ENCODE results near the gene TXNRD1.
A peak's percentile ranks its signal among the peaks of the same experiment; 100 is the strongest.

Gene TXNRD1

GRCh38 chr12:104190641-104191176 lies 24.9 kb upstream of the TXNRD1 start:
- in situ Hi-C loops (cut with MboI; ENCODE audit: low sequenced_read_pairs, unreplicated experiment): loop anchor here (25.0 kb wide), 1 partner anchor 872 kb away; no protein-coding TSS in a partner anchor
- DNase-seq (ENCODE audit: low spot score): no peak
- no peak for TF ChIP-seq CTCF (IDR thresholded peaks at IDR 0.05; ENCODE audit: borderline replicate concordance, control extremely low read depth, extremely low read depth, insufficient read depth, missing control alignments)

- TF ChIP-seq CTCF (IDR thresholded peaks at IDR 0.05; ENCODE audit: borderline replicate concordance, control extremely low read depth, extremely low read depth, insufficient read depth, missing control alignments): no peak
- no peak for DNase-seq (ENCODE audit: low spot score)
- in situ Hi-C loops (cut with MboI; ENCODE audit: low sequenced_read_pairs, unreplicated experiment): loop anchor here (25.0 kb wide), 1 partner anchor 865 kb away; no protein-coding TSS in a partner anchor
Observed at GRCh38 chr12:104197264-104197663, 18.3 kb upstream of the TXNRD1 start.

DNA sequence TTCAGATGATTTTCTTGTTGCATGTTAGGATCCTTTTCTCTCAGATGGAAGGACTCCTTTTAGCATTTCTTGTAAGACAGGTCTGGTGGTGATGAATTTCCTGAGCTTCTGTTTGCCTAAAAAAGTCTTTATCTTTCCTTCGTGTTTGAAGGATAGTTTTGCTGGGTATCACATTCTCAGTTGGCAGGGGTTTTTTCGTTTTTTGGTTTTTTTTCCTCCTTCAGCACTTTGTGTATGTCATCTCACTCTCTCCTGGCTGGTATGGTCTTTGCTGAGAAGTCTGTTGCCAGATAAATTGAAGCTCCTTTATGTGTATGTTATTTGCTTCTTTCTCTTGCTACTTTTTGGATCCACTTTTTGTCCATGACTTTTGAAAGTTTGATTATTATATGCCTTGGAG lies 15.6 kb upstream of the TXNRD1 start:
- no peak for DNase-seq (ENCODE audit: low spot score)
- no peak for TF ChIP-seq CTCF (IDR thresholded peaks at IDR 0.05; ENCODE audit: borderline replicate concordance, control extremely low read depth, extremely low read depth, insufficient read depth, missing control alignments)
- in situ Hi-C loops (cut with MboI; ENCODE audit: low sequenced_read_pairs, unreplicated experiment): loop anchor here (5.0 to 25.0 kb wide), 2 partner anchors 167 to 862 kb away; no protein-coding TSS in a partner anchor

GRCh38 chr12:104201238-104202001 lies 14.2 kb upstream of the TXNRD1 start:
- in situ Hi-C loops (cut with MboI; ENCODE audit: low sequenced_read_pairs, unreplicated experiment): loop anchor here (5.0 kb wide), 1 partner anchor 166 kb away; no protein-coding TSS in a partner anchor
- DNase-seq (ENCODE audit: low spot score): peak; percentile 66
- TF ChIP-seq CTCF (IDR thresholded peaks at IDR 0.05; ENCODE audit: borderline replicate concordance, control extremely low read depth, extremely low read depth, insufficient read depth, missing control alignments): peak; percentile 88

DNA sequence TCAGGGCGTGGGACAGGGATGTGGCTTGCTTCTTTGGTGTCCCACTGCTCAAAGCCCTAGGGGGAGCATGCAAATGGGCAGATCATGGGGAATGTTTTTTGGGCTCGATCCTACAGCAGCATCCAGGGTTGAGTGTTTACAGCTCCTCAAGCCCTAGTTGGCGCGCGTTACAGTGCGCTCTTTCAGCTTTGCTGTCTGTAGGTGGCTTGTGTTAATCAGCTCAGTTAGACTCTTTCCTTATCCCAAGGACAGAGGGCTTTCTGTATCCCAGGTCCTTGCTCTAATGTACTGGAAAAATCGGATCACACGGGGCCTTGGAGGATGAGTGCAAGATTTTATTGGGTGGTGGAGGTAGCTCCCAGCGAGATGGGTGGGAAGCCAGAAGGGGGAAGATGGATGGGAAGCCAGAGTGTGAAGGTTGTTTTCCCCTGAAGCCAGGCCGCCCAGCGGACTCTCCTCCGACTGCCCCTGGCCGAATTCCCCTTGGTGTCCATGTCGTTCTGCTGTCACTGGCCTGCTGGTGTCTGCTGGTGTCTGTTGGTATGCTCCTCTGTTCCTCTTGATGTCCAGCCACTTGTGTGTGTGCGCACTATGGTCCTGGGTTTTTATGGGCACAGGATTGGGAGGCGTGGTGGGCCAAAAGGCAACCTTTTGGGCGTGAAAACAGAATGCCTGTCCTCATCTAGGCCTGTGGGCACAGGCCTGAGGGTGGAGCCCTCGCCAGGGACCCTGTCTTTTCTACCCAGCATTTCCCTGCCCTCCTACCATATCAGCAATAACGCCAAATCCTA lies 10.7 kb upstream of the TXNRD1 start:
- DNase-seq (ENCODE audit: low spot score): no peak
- in situ Hi-C loops (cut with MboI; ENCODE audit: low sequenced_read_pairs, unreplicated experiment): loop anchor here (5.0 kb wide), 1 partner anchor 162 kb away; no protein-coding TSS in a partner anchor
- TF ChIP-seq CTCF (IDR thresholded peaks at IDR 0.05; ENCODE audit: borderline replicate concordance, control extremely low read depth, extremely low read depth, insufficient read depth, missing control alignments): no peak

- in situ Hi-C loops (cut with MboI; ENCODE audit: low sequenced_read_pairs, unreplicated experiment): no loop called here
- DNase-seq (ENCODE audit: low spot score): no peak
- TF ChIP-seq CTCF (IDR thresholded peaks at IDR 0.05; ENCODE audit: borderline replicate concordance, control extremely low read depth, extremely low read depth, insufficient read depth, missing control alignments): no peak
Observed at GRCh38 chr12:104207416-104208205, 8.0 kb upstream of the TXNRD1 start.

Measured in GM13976 (cell line).